IPS-20b (cell line): ENCODE measurements around the gene ITGB2.
A peak's percentile ranks its signal among the peaks of the same experiment; 100 is the strongest.

Experiments
- H3K27ac ChIP-seq: one replicate; pipeline ENCODE4 v1.5.1; 2013; ENCODE audit warnings: low read length
- H3K27me3 ChIP-seq: 2 replicates; pipeline ENCODE4 v1.6.1; 2013; ENCODE audit warnings: mild to moderate bottlenecking, low read length, inconsistent platforms; ENCODE audit not compliant: insufficient read depth
- H3K36me3 ChIP-seq: 2 replicates; pipeline ENCODE4 v1.6.1; 2013; ENCODE audit warnings: low read depth, mild to moderate bottlenecking, inconsistent platforms, low read length, moderate library complexity; ENCODE audit not compliant: insufficient read depth
- H3K4me1 ChIP-seq: 2 replicates; pipeline ENCODE4 v1.6.1; 2013; ENCODE audit warnings: mild to moderate bottlenecking, control low read depth, inconsistent platforms, low read length, moderate library complexity; ENCODE audit not compliant: insufficient read depth
- H3K4me3 ChIP-seq: 2 replicates; pipeline ENCODE4 v1.5.1; 2013; ENCODE audit warnings: mild to moderate bottlenecking, low read length, inconsistent platforms
- H3K9ac ChIP-seq: 2 replicates; pipeline ENCODE4 v1.6.1; 2013; ENCODE audit warnings: low read depth, mild to moderate bottlenecking, inconsistent platforms, low read length, moderate library complexity
- H3K9me3 ChIP-seq: 2 replicates; pipeline ENCODE4 v1.6.1; 2013; ENCODE audit warnings: mild to moderate bottlenecking, low read depth, low read length, inconsistent platforms; ENCODE audit not compliant: insufficient read depth

The ITGB2 gene

GRCh38 chr21:44854664-44855446, 65.8 kb downstream of the ITGB2 start:
- H3K9me3 ChIP-seq = no peaks in the 10 kb centered on the region
- H3K36me3 ChIP-seq = peaks cover 89% of the 10 kb centered on the region
- no peak overlapping the region for H3K27ac ChIP-seq
- H3K4me3 ChIP-seq = no peak overlapping the region
- H3K9ac ChIP-seq = no peak overlapping the region
- no peaks in the 10 kb centered on the region for H3K27me3 ChIP-seq
- H3K4me1 ChIP-seq = no peaks in the 10 kb centered on the region

- Histone ChIP-seq H3K27ac (no peak overlapping the region), H3K4me3 (no peak overlapping the region), H3K9me3 (no peaks in the 10 kb centered on the region), H3K4me1 (no peaks in the 10 kb centered on the region), H3K36me3 (peaks cover 89% of the 10 kb centered on the region), H3K9ac (no peak overlapping the region), H3K27me3 (no peaks in the 10 kb centered on the region)
Observed at GRCh38 chr21:44854391-44854663, 66.4 kb downstream of the ITGB2 start.

- H3K36me3 ChIP-seq = peaks cover 86% of the 10 kb centered on the region
- H3K27me3 ChIP-seq = no peaks in the 10 kb centered on the region
- H3K4me1 ChIP-seq = no peaks in the 10 kb centered on the region
- no peak overlapping the region for H3K9ac ChIP-seq
- no peaks in the 10 kb centered on the region for H3K9me3 ChIP-seq
- H3K27ac ChIP-seq = no peak overlapping the region
- H3K4me3 ChIP-seq = no peak overlapping the region
Observed at GRCh38 chr21:44853601-44854390, 66.9 kb downstream of the ITGB2 start.

GRCh38 chr21:44850905-44851657, 69.6 kb downstream of the ITGB2 start:
- Histone ChIP-seq H3K36me3 (peaks cover 61% of the 10 kb centered on the region), H3K4me1 (0 out of 2 replicates have a peak, but pooled peaks cover 2% of the 10 kb centered on the region), H3K9ac (no peak overlapping the region), H3K9me3 (no peaks in the 10 kb centered on the region), H3K4me3 (no peak overlapping the region), H3K27me3 (no peaks in the 10 kb centered on the region), H3K27ac (no peak overlapping the region)

GRCh38 chr21:44850208-44850800, 70.4 kb downstream of the ITGB2 start:
- H3K9me3 ChIP-seq = no peaks in the 10 kb centered on the region
- H3K4me3 ChIP-seq = no peak overlapping the region
- H3K36me3 ChIP-seq = peaks cover 53% of the 10 kb centered on the region
- no peak overlapping the region for H3K27ac ChIP-seq
- peaks cover 2% of the 10 kb centered on the region; the same call in 1 of the 2 replicates for H3K4me1 ChIP-seq
- H3K9ac ChIP-seq = no peak overlapping the region
- H3K27me3 ChIP-seq = no peaks in the 10 kb centered on the region

- Histone ChIP-seq H3K27me3 (no peaks in the 10 kb centered on the region), H3K9ac (no peak overlapping the region), H3K4me3 (no peak overlapping the region), H3K27ac (no peak overlapping the region), H3K36me3 (peaks cover 47% of the 10 kb centered on the region), H3K9me3 (no peaks in the 10 kb centered on the region), H3K4me1 (peaks cover 2% of the 10 kb centered on the region; the same call in 1 of the 2 replicates)
Observed at GRCh38 chr21:44849616-44850130, 71.0 kb downstream of the ITGB2 start.

GRCh38 chr21:44848821-44849521, 71.7 kb downstream of the ITGB2 start:
- H3K9ac ChIP-seq = no peak overlapping the region
- no peaks in the 10 kb centered on the region for H3K27me3 ChIP-seq
- peaks cover 2% of the 10 kb centered on the region; the same call in 1 of the 2 replicates for H3K4me1 ChIP-seq
- H3K4me3 ChIP-seq = no peak overlapping the region
- H3K36me3 ChIP-seq = peaks cover 40% of the 10 kb centered on the region
- H3K27ac ChIP-seq = no peak overlapping the region
- H3K9me3 ChIP-seq = no peaks in the 10 kb centered on the region

GRCh38 chr21:44847261-44848056, 73.2 kb downstream of the ITGB2 start:
- Histone ChIP-seq H3K4me1 (peaks cover 2% of the 10 kb centered on the region; the same call in 1 of the 2 replicates), H3K27ac (no peak overlapping the region), H3K4me3 (no peak overlapping the region), H3K9ac (no peak overlapping the region), H3K36me3 (peaks cover 31% of the 10 kb centered on the region), H3K27me3 (no peaks in the 10 kb centered on the region), H3K9me3 (no peaks in the 10 kb centered on the region)

- Histone ChIP-seq H3K9me3 (no peaks in the 10 kb centered on the region), H3K27ac (no peak overlapping the region), H3K4me3 (peak overlapping the region; percentile 45; the same call in 1 of the 2 replicates), H3K36me3 (peaks cover 26% of the 10 kb centered on the region), H3K9ac (no peak overlapping the region), H3K4me1 (peaks cover 2% of the 10 kb centered on the region; the same call in 1 of the 2 replicates), H3K27me3 (no peaks in the 10 kb centered on the region)
Observed at GRCh38 chr21:44846485-44847260, 74.0 kb downstream of the ITGB2 start.

- Histone ChIP-seq H3K9me3 (no peaks in the 10 kb centered on the region), H3K4me3 (peak overlapping the region; percentile 45), H3K4me1 (peaks cover 2% of the 10 kb centered on the region; the same call in 1 of the 2 replicates), H3K27ac (no peak overlapping the region), H3K9ac (no peak overlapping the region), H3K27me3 (no peaks in the 10 kb centered on the region), H3K36me3 (peaks cover 21% of the 10 kb centered on the region)
Observed at GRCh38 chr21:44846224-44846484, 74.5 kb downstream of the ITGB2 start.
